Dendritic cell treated with granulocyte-macrophage colony-stimulating factor and Interleukin-4, amounts not matched to agents 40 ng/mL and 50 ng/mL, for 4 days (primary cell): ENCODE results near the gene TIRAP.

Source experiments
- H3K27ac Mint-ChIP-seq: one replicate; pipeline ENCODE4 v1.8.0; 2022; ENCODE audit warnings: mild to moderate bottlenecking, mixed read lengths
- H3K27me3 Mint-ChIP-seq: one replicate; pipeline ENCODE4 v1.8.0; 2022; ENCODE audit warnings: mild to moderate bottlenecking, mixed read lengths
- H3K36me3 Mint-ChIP-seq: one replicate; pipeline ENCODE4 v1.8.0; 2022; ENCODE audit warnings: low read depth, mixed read lengths
- H3K4me1 Mint-ChIP-seq: one replicate; pipeline ENCODE4 v1.8.0; 2022; ENCODE audit warnings: low read depth, mixed read lengths
- H3K4me3 Mint-ChIP-seq: one replicate; pipeline ENCODE4 v1.8.0; 2022; ENCODE audit warnings: mild to moderate bottlenecking, moderate library complexity, mixed read lengths
- H3K9me3 Mint-ChIP-seq: one replicate; pipeline ENCODE4 v1.8.0; 2022; ENCODE audit warnings: mixed read lengths
- intact Hi-C: fragments of 100-400 bp; cut with micrococcal nuclease; formaldehyde crosslinking; loops from one replicate; pipeline ENCODE4 v1.15.0; 2022

The TIRAP gene

GRCh38 chr11:126268708-126269579 lies 13.9 kb upstream of the TIRAP start, which contains the start of the genes FOXRED1 and SRPRA:
TSS of gene FOXRED1 (plus strand) at chr11:126269154. CDS start at chr11:126269207, 53 bp downstream.
TSS of gene SRPRA (minus strand) at chr11:126268895. CDS start at chr11:126268804, 91 bp downstream.
- Mint-ChIP-seq H3K27ac (peak within 1 kb of the TSS; percentile 98), H3K36me3 (peaks cover 71% of the 10 kb centered on the region), H3K4me3 (peak within 1 kb of the TSS; percentile 94), H3K27me3 (no peaks in the 10 kb centered on the region), H3K4me1 (peaks cover 28% of the 10 kb centered on the region), H3K9me3 (no peaks in the 10 kb centered on the region)
- intact Hi-C loops, result loop anchor here (1.0 to 5.0 kb wide), 5 partner anchors 14 to 676 kb away; partner anchors contain the start of genes DCPS, FAM118B, RPUSD4 and STT3A

GRCh38 chr11:126277322-126277721 lies 5.6 kb upstream of the TIRAP start:
- intact Hi-C loops, result no loop called here
- Mint-ChIP-seq H3K36me3 (peaks cover 59% of the 10 kb centered on the region), H3K4me3 (no peak overlapping the region), H3K27me3 (no peaks in the 10 kb centered on the region), H3K9me3 (no peaks in the 10 kb centered on the region), H3K27ac (no peak overlapping the region), H3K4me1 (peaks cover 33% of the 10 kb centered on the region)

DNA sequence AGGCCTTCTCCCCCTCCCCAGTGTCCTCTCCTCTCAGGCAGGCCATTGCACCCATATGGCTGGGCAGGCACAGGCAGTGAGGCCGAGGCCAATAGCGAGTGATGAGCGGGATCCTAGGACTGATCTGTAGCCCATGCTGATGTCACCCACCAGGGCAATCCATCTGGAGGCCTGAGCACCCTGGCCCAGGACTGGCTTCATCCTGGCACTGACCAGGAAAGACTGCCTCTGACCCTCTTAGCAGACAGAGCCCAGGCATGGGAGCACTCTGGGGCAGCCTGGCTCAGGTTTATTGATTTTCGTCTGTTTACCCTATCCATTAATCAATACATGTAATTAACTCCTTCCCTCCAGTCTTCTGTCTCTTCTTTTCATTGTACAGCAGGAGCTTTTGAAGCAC lies 5.1 kb upstream of the TIRAP start:
- Mint-ChIP-seq H3K4me3 (no peak overlapping the region), H3K27ac (no peak overlapping the region), H3K9me3 (no peaks in the 10 kb centered on the region), H3K27me3 (no peaks in the 10 kb centered on the region), H3K4me1 (peaks cover 37% of the 10 kb centered on the region), H3K36me3 (peaks cover 55% of the 10 kb centered on the region)
- intact Hi-C loops, result no loop called here

DNA sequence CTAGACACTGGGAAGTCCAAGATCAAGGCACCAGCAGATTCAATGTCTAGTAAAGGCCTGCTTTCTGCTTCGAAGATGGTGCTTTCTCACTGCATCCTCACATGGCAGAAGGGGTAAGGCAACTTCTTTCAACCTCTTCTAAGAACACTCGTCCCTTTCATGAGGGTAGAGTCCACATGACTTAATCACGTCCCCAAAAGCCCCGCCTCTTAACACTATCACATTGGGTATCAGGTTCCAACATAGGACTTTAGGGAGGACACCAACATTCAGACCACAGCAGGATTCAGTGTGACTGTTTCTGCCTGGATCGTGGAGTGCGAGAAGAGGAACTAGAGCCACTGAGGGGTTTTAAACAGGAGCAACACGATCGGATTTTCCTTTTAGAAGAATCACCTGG lies 3.7 kb upstream of the TIRAP start:
- intact Hi-C loops, result no loop called here
- H3K4me1 Mint-ChIP-seq, result peaks cover 47% of the 10 kb centered on the region
- H3K9me3 Mint-ChIP-seq, result no peaks in the 10 kb centered on the region
- no peak overlapping the region for H3K27ac Mint-ChIP-seq
- no peaks in the 10 kb centered on the region for H3K27me3 Mint-ChIP-seq
- no peak overlapping the region for H3K4me3 Mint-ChIP-seq
- peaks cover 48% of the 10 kb centered on the region for H3K36me3 Mint-ChIP-seq

DNA sequence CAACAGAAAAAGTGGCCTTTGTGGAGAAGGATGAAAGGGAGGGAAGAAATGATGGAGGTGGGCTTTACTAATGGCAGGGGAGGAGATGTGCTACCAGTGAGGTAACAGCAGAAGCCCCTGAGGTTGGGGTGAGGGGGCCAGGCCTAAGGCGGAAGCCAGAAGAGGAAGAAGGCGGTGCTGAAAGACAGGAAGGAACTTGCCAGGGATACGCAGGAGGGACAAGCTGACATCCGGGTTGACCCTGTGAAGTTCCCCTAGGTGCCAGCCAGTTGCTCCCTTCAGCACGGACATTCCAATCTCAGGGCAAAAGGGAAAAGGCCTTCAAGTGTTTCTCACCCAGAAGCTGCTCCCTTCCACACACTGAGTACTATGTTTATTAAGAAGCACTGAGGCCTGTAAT lies 2.3 kb upstream of the TIRAP start:
- Mint-ChIP-seq H3K9me3 (no peaks in the 10 kb centered on the region), H3K4me1 (peaks cover 58% of the 10 kb centered on the region)

GRCh38 chr11:126281245-126281644 lies 1.6 kb upstream of the TIRAP start:
- H3K9me3 Mint-ChIP-seq, result no peaks in the 10 kb centered on the region

More for the DNA sequence above, 2.3 kb upstream of the TIRAP start:
- Mint-ChIP-seq H3K36me3 (peaks cover 34% of the 10 kb centered on the region), H3K27me3 (no peaks in the 10 kb centered on the region), H3K27ac (peak overlapping the region; percentile 93), H3K4me3 (no peak overlapping the region)
- intact Hi-C loops, result loop anchor here (5.0 kb wide), 1 partner anchor 68 kb away; the partner anchor contains the start of genes FAM118B and RPUSD4

GRCh38 chr11:126281666-126282175 lies 1.2 kb upstream of the TIRAP start:
- H3K36me3 Mint-ChIP-seq, result peaks cover 25% of the 10 kb centered on the region
- H3K4me1 Mint-ChIP-seq, result peaks cover 53% of the 10 kb centered on the region
- H3K9me3 Mint-ChIP-seq, result no peaks in the 10 kb centered on the region
- intact Hi-C loops, result loop anchor here (5.0 kb wide), 1 partner anchor 69 kb away; the partner anchor contains the start of genes FAM118B and RPUSD4
- H3K4me3 Mint-ChIP-seq, result no peak overlapping the region
- peak overlapping the region; percentile 93 for H3K27ac Mint-ChIP-seq
- H3K27me3 Mint-ChIP-seq, result no peaks in the 10 kb centered on the region

More at GRCh38 chr11:126281245-126281644, 1.6 kb upstream of the TIRAP start:
- intact Hi-C loops, result loop anchor here (5.0 kb wide), 1 partner anchor 69 kb away; the partner anchor contains the start of genes FAM118B and RPUSD4
- Mint-ChIP-seq H3K36me3 (peaks cover 28% of the 10 kb centered on the region), H3K4me1 (peaks cover 53% of the 10 kb centered on the region), H3K4me3 (no peak overlapping the region), H3K27ac (peak overlapping the region; percentile 93), H3K27me3 (no peaks in the 10 kb centered on the region)

GRCh38 chr11:126282361-126282735 lies 545 bp upstream of the TIRAP start:
- no peaks in the 10 kb centered on the region for H3K9me3 Mint-ChIP-seq

GRCh38 chr11:126284829-126285228 lies 1.9 kb downstream of the TIRAP start:
- Mint-ChIP-seq H3K36me3 (peaks cover 29% of the 10 kb centered on the region), H3K9me3 (no peaks in the 10 kb centered on the region), H3K4me3 (peak overlapping the region; percentile 2), H3K27ac (no peak overlapping the region), H3K27me3 (no peaks in the 10 kb centered on the region), H3K4me1 (peaks cover 47% of the 10 kb centered on the region)
- intact Hi-C loops, result loop anchor here (5.0 kb wide), 1 partner anchor 73 kb away; the partner anchor contains the start of genes FAM118B and RPUSD4

More at GRCh38 chr11:126282361-126282735, 545 bp upstream of the TIRAP start:
- Mint-ChIP-seq H3K4me3 (peak overlapping the region; percentile 98), H3K27ac (peak overlapping the region; percentile 93), H3K36me3 (peaks cover 23% of the 10 kb centered on the region), H3K27me3 (no peaks in the 10 kb centered on the region), H3K4me1 (peaks cover 53% of the 10 kb centered on the region)
- intact Hi-C loops, result loop anchor here (5.0 kb wide), 1 partner anchor 70 kb away; the partner anchor contains the start of genes FAM118B and RPUSD4

GRCh38 chr11:126288237-126288636 lies 5.3 kb downstream of the TIRAP start:
- Mint-ChIP-seq H3K9me3 (no peaks in the 10 kb centered on the region), H3K27ac (no peak overlapping the region), H3K4me1 (peaks cover 23% of the 10 kb centered on the region), H3K36me3 (peaks cover 60% of the 10 kb centered on the region), H3K4me3 (no peak overlapping the region), H3K27me3 (no peaks in the 10 kb centered on the region)
- intact Hi-C loops, result no loop called here

DNA sequence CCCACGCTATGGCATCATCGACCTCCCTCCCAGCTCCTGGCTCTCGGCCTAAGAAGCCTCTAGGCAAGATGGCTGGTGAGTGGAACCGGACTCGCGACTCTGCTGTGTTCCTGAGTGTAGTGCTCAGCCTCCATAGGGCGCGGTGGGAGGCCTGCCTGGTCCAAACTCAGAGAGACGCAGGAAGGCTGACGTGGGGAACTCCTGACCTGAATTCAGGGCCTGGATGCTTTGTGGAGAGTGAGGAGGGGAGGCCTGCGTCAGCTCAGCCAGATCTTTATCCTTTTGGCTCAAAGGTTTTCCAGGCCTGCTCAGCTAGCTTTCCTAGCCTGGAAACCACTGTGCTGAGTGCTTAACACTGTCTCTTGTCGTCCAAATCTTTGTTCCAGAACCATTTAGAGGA lies 8.0 kb downstream of the TIRAP start:
- no peaks in the 10 kb centered on the region for H3K27me3 Mint-ChIP-seq
- H3K27ac Mint-ChIP-seq, result no peak overlapping the region
- H3K4me1 Mint-ChIP-seq, result peaks cover 12% of the 10 kb centered on the region
- intact Hi-C loops, result no loop called here
- H3K36me3 Mint-ChIP-seq, result peaks cover 81% of the 10 kb centered on the region
- no peaks in the 10 kb centered on the region for H3K9me3 Mint-ChIP-seq
- H3K4me3 Mint-ChIP-seq, result no peak overlapping the region

- intact Hi-C loops, result no loop called here
- no peak overlapping the region for H3K27ac Mint-ChIP-seq
- no peaks in the 10 kb centered on the region for H3K27me3 Mint-ChIP-seq
- no peaks in the 10 kb centered on the region for H3K9me3 Mint-ChIP-seq
- H3K4me1 Mint-ChIP-seq, result peaks cover 17% of the 10 kb centered on the region
- no peak overlapping the region for H3K4me3 Mint-ChIP-seq
- peaks cover 90% of the 10 kb centered on the region for H3K36me3 Mint-ChIP-seq
Observed at GRCh38 chr11:126293726-126294125, 10.8 kb downstream of the TIRAP start.

DNA sequence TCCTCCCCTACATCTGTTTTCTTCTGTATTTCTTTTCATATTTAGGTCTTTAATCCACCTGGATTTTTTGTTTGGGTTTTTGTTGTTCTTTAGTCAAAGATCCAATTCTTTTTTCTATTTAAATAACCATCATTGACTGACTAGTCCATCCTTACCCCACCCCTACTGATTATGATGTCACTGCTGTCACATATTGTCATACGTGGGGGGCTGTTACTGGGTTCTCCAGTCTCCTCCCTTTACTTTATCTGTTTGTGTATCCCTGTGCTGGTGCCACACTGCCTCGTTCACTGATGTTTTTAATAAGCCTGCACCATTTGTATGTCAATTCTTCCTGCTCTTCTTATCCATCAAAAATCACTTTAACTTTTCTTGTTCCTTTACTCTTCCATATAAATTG lies 14.1 kb downstream of the TIRAP start:
- H3K27me3 Mint-ChIP-seq, result no peaks in the 10 kb centered on the region
- no peak overlapping the region for H3K27ac Mint-ChIP-seq
- H3K4me1 Mint-ChIP-seq, result peaks cover 17% of the 10 kb centered on the region
- peaks cover 83% of the 10 kb centered on the region for H3K36me3 Mint-ChIP-seq
- H3K4me3 Mint-ChIP-seq, result no peak overlapping the region
- intact Hi-C loops, result no loop called here
- no peaks in the 10 kb centered on the region for H3K9me3 Mint-ChIP-seq
